Posterior cingulate gyrus (tissue), 11 donors: ENCODE results near the gene EDAR.

ENCODE experiments used
- DNase-seq, 10 donors: peaks; one replicate each; pipeline versions ENCODE4 v3.0.0 to v3.0.0-alpha.2; 2020 to 2021; ENCODE audit warnings: mixed read lengths in 3 of 10
- intact Hi-C: fragments of 100-400 bp; cut with DNase I; formaldehyde crosslinking; loops from one replicate; pipeline ENCODE4 v1.15.1; 2023

EDAR gene

DNA sequence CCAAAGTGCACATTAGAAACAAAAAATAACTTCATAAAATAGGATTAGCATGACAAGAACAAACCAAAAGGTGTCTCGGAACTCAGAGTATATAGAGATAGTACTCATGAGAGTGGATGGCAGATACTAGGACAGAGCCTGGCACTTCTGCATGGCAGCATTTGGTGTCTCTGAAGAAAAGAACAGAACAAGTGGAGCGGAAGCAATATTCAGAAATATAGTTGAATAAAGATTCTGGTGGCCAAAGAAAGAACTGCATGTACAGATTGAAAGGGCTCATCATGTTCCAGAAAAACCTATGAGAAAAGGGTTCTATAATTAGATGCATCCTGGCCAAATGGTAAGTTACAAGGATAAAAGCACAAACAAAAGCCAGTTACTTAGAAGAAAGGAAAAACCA is 111.5 kb downstream of the EDAR start:
- intact Hi-C loops = no loop called here
- no peak for DNase-seq

DNA sequence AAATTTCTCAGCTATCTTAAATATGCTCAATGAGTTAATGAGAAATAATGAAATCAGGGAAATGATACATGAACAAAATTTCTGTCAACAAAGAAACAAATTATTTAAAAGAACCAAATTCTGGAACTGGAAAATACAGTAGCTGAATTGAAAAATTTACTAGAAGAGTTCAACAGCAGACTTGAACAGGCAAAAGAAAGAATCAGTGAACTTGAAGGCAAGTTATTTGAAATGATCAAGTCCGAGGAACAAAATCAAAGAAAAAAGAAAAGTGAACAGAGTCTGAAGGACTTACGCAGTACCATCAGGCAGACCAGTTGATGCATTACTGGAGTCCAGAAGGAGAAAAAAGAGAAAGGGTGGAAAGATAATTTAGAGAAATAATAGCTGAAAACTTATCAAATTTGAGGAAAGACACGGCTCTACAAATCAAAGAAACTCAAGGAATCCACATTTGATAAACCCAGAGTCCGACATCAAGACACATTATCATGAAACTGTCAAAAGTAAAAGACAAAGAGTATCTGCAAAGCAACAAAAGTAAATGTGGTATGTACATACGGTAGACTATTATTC is 118.9 kb downstream of the EDAR start:
- DNase-seq = no peak
- intact Hi-C loops = no loop called here

DNA sequence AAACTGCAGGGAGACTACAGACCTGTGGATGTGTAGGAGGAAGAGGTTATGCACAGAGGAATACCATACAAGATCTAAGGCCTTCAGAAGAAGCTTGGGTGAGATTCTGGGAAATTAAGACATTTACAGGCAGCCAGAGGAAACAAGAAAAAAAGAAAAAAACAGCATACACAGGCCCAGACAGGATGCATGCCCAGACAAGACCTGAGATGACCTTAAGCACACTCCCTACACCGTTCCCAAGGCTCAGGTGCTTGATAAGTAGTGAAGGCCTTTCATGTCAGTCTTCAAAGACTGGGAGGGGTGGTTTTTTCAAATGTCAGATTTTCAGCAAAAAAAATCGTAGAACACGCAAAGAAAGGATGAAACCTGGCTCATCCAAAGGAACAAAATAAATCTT is 119.5 kb downstream of the EDAR start:
- DNase-seq = no peak
- intact Hi-C loops = no loop called here

DNA sequence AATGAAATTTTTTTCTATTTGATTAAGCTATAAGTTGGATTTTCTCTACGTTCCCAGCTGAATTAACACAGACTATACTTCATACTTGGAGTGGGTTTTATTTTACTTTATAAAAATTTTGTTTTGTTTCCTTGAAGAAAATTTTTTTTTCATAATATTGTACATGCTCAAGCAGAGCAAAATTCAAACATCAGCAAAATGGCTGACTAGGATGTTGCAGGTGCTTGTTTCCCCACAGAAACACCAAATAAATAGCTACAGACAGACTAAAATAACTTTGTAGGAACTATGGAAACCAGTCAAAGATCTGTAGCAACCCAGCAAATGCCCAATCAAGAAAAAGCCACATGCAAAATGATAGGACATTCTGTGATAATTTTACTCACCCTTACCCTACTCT is 120.1 kb downstream of the EDAR start:
- no peak for DNase-seq
- intact Hi-C loops = no loop called here

DNA sequence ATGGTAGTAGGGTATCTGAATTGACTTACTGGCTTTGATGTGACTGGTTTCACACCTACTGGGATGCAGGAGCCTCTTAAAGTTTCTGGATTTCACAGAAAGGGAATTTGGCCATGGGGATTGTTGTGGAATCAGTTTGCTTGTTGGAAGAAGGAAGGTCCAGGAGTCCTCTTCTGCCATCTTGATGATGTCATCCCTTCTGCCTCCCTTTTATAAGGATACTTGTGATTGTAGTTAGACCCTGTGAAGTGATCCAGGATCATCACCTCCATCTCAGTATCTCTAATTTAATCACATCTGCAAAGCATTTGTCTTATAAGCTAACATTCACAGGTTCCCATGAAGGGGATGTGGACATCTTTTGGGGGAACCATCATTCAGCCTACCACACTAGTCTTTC is 123.0 kb downstream of the EDAR start:
- intact Hi-C loops = no loop called here
- DNase-seq = no peak

DNA sequence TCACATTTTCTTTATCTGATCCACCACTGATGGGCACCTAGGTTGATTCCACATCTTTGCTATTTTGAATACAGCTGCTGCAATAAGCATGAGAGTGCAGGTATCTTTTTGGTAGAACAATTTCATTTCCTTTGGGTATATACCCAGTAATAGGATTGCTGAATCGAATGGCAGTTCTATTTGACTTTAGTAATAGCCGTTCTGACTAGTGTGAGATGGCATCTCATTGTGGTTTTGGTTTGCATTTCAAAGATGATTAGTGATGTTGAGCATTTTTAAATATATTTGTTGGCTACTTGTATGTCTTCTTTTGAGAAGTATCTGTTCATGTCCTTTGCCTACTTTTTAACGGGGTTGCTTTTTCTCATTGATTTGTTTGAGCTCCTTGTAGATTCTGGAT is 130.1 kb downstream of the EDAR start:
- intact Hi-C loops = no loop called here
- no peak for DNase-seq

DNA sequence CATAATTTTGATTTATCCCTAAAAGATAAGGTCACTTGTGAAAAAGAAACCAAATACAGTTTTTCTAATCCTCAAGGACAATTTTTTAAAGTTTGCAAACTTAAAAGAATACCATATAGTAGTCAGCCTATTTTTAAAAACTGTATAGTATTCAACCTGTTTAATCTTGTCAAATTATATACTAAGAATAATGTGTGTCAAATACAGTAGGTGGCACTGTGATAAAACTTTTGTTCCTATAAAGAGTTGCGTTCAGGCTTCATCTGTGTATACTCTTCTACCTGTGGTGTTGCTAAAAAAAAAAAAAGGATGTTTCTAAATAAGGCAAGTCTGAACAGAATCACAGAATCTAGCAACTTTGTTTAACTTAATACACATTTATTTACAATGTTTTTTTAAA is 133.8 kb downstream of the EDAR start:
- intact Hi-C loops = no loop called here
- no peak for DNase-seq

DNA sequence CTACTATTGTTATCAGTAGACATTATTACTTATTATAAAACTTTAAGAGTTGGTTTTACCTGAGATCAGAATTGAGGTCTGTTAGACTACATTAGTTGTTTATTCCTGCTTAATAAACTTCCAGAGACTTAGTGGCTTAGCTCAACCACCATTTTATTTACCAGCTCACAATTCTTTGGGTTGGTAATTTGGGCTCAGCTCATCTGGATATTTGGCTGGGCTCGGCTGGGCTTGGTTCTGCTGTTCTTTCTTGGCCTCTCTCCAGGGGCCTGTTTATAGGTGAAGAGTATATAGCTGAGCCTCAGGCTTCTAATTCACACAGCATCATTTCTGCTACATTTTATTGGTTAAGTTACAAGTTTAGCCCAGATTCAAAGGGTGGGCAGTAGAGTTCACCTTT is 134.5 kb downstream of the EDAR start:
- intact Hi-C loops = no loop called here
- DNase-seq = no peak

DNA sequence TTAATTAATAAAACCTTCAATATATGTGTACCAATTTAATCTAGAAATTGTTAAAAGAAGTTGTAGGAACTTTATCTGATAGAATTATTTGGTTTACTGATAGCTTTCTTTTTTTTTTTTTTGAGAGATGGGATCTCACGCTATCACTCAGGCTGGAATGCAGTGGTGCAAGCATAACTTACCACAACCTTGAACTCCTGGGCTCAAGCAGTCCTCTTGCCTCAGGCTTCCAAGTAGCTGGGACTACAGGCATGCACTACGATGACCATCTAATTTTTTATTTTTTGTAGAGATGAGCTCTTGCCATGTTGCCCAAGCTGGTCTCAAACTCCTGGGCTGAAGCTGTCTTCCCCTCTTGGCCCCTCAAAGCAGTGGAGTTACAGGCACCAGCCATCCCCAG is 135.6 kb downstream of the EDAR start:
- no peak for DNase-seq
- intact Hi-C loops = no loop called here

DNA sequence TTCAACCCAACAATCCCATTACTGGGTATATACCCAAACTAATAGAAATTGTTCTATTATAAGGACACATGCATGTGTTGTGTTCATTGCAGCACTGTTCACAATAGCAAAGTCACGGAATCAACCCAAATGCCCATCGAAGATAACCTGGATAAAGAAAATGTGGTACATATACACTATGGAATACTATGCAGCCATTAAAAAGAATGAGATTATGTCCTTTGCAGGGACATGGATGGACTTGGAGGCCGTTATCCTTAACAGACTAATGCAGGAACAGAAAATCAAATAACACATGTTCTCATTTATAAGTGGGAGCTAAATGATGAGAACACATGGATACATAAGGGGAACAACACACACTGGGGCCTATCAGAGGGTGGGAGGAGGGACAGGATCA is 136.6 kb downstream of the EDAR start:
- intact Hi-C loops = no loop called here

DNA sequence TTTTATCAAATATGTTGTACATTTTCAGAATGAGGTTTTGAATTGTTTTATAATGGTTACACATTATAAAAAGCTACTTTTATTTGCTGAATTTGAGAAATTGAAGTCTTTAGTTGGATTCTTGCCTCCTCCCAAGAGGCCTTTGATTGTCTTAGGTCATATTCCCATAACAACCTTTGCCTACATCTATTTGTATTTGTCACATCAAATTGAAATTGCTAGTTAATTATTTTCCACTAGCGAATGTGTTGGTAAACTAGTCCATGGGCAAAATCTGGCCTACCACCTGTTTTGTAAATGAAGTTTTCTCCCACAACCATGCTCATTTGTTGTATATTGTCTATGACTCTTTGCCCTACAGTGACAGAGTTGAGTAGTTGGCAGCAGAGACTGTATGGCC is 142.0 kb downstream of the EDAR start:
- intact Hi-C loops = no loop called here
- DNase-seq = no peak

More for the DNA sequence above, 136.6 kb downstream of the EDAR start:
- no peak for DNase-seq

DNA sequence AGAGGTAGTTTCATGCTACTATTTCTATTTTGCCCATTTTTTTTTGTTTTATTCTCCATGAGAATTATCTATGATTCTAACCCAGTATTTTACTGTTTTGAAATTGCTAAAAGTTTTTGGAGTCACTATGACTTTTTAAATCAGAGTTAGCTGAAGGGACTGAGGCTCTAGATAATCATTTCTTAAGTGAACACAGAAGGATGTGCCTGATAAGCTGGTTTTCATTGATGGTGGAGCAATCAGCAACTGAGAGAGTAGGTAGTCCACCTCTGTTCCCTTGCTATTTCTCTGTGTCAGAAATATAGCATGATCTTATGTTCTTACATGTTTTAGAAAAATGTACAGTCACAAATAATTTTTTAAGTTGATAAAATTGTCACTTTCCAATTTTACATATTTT is 143.1 kb downstream of the EDAR start:
- no peak for DNase-seq
- intact Hi-C loops = no loop called here
